ENCODE data around the gene ITPRID2. TPM values are rescaled to one million over a fixed set of nuclear protein-coding genes. Genes with fewer than 3 reads are reported as not detected.

ITPRID2 gene
- total RNA-seq, 4 donors from 2014 or later, result 69.3 to 175 (median 123) TPM

- peaks cover 0 to 46% (median 0%) of the 10 kb centered on the region in 4 donors for H3K4me1 ChIP-seq
- no peak overlapping the region for H3K4me3 ChIP-seq
- no peak for DNase-seq
- H3K9me3 ChIP-seq, result no peaks in the 10 kb centered on the region
- H3K27ac ChIP-seq, result no peak overlapping the region
- no peaks in the 10 kb centered on the region for H3K27me3 ChIP-seq
- TF ChIP-seq CTCF (IDR thresholded peaks at IDR 0.05) (no peak), POLR2A (IDR thresholded peaks at IDR 0.05) (no peak)
- H3K36me3 ChIP-seq, result peaks cover 0 to 38% (median 0%) of the 10 kb centered on the region in 3 donors
Measured at GRCh38 chr2:181907057-181907456, 15.5 kb downstream of the ITPRID2 start.

- no peak overlapping the region for H3K4me3 ChIP-seq
- no peak for TF ChIP-seq POLR2A (IDR thresholded peaks at IDR 0.05)
- no peak for TF ChIP-seq CTCF (IDR thresholded peaks at IDR 0.05)
- no peaks in the 10 kb centered on the region for H3K9me3 ChIP-seq
- peaks cover 0 to 37% (median 0%) of the 10 kb centered on the region in 3 donors for H3K36me3 ChIP-seq
- DNase-seq, result no peak
- H3K27me3 ChIP-seq, result no peaks in the 10 kb centered on the region
- no peak overlapping the region for H3K27ac ChIP-seq
- H3K4me1 ChIP-seq, result peaks cover 0 to 48% (median 0%) of the 10 kb centered on the region in 4 donors
Measured at GRCh38 chr2:181907635-181908034, 16.1 kb downstream of the ITPRID2 start.

- Histone ChIP-seq H3K4me3 (no peak overlapping the region), H3K36me3 (peaks cover 0 to 53% (median 0%) of the 10 kb centered on the region in 3 donors), H3K4me1 (peaks cover 0 to 35% (median 0%) of the 10 kb centered on the region in 4 donors), H3K27ac (no peak overlapping the region), H3K27me3 (no peaks in the 10 kb centered on the region), H3K9me3 (no peaks in the 10 kb centered on the region)
- TF ChIP-seq POLR2A (IDR thresholded peaks at IDR 0.05), result no peak
- no peak for DNase-seq
Measured at GRCh38 chr2:181910028-181910831, 18.7 kb downstream of the ITPRID2 start.

GRCh38 chr2:181911830-181912229 lies 20.3 kb downstream of the ITPRID2 start:
- H3K27me3 ChIP-seq, result no peaks in the 10 kb centered on the region
- peaks cover 0 to 35% (median 0%) of the 10 kb centered on the region in 4 donors for H3K4me1 ChIP-seq
- no peak for TF ChIP-seq CTCF (IDR thresholded peaks at IDR 0.05)
- TF ChIP-seq POLR2A (IDR thresholded peaks at IDR 0.05), result no peak
- no peak overlapping the region for H3K4me3 ChIP-seq
- H3K27ac ChIP-seq, result peak overlapping the region in 1 of 4 donors; percentile 42
- H3K36me3 ChIP-seq, result peaks cover 0 to 61% (median 3%) of the 10 kb centered on the region in 3 donors
- no peaks in the 10 kb centered on the region for H3K9me3 ChIP-seq
- no peak for DNase-seq

GRCh38 chr2:181915102-181915501 lies 23.6 kb downstream of the ITPRID2 start:
- Histone ChIP-seq H3K4me3 (no peak overlapping the region), H3K36me3 (peaks cover 0 to 87% (median 3%) of the 10 kb centered on the region in 3 donors), H3K27me3 (no peaks in the 10 kb centered on the region), H3K4me1 (peaks cover 0 to 10% (median 0%) of the 10 kb centered on the region in 4 donors), H3K9me3 (no peaks in the 10 kb centered on the region), H3K27ac (no peak overlapping the region)
- no peak for DNase-seq
- TF ChIP-seq POLR2A (IDR thresholded peaks at IDR 0.05) (no peak), CTCF (IDR thresholded peaks at IDR 0.05) (no peak)
